Stomach (tissue), 9 donors: ENCODE measurements around the gene IGIP. TPM values are rescaled to one million over a fixed set of nuclear protein-coding genes. Genes with fewer than 3 reads are reported as not detected.

Experiments used
- DNase-seq, 2 donors: peaks; one replicate each; pipeline versions ENCODE4 v3.0.0 to v3.0.0-alpha.2; 2013 to 2019
- H3K27ac ChIP-seq, 5 donors: fragments of 200-600 bp in 4 of 5; sonication (generic) in 4 of 5; one replicate each; pipeline ENCODE4 v1.5.1; 2013 to 2019; ENCODE audit warnings: mild to moderate bottlenecking in 1 of 5, moderate library complexity in 1 of 5
- H3K27me3 ChIP-seq, 3 donors: fragments of 200-600 bp; sonication (generic); one replicate each; pipeline ENCODE4 v1.5.1; 2017 to 2019; ENCODE audit warnings: mixed run types in 1 of 3
- H3K36me3 ChIP-seq, 4 donors: fragments of 200-600 bp; sonication (generic); 1 replicate in 3 of 4; 2 replicates in 1 of 4; pipeline ENCODE4 v1.5.1; 2016 to 2019
- H3K4me1 ChIP-seq, 4 donors: fragments of 200-600 bp; sonication (generic); one replicate each; pipeline ENCODE4 v1.5.1; 2016 to 2019
- H3K4me3 ChIP-seq, 4 donors: fragments of 200-600 bp; sonication (generic) in 3 of 4; one replicate each; pipeline ENCODE4 v1.5.1; 2016 to 2019; ENCODE audit warnings: mild to moderate bottlenecking in 1 of 4
- H3K9me3 ChIP-seq, 4 donors: fragments of 200-600 bp; sonication (generic); one replicate each; pipeline ENCODE4 v1.5.1; 2016 to 2019
- EP300 ChIP-seq: sonication (generic); formaldehyde crosslinking; IDR thresholded peaks from one replicate; pipeline ENCODE4 v1.6.1; 2017; ENCODE audit warnings: antibody characterized with exemption
- POLR2A ChIP-seq, 4 donors: fragments of 450-650 bp; IDR thresholded peaks; one replicate each; pipeline ENCODE4 v1.6.1; 2016; ENCODE audit warnings: antibody characterized with exemption in 4 of 4, control low read depth in 2 of 4, mild to moderate bottlenecking in 1 of 4, moderate library complexity in 1 of 4
- POLR2AphosphoS5 ChIP-seq, 3 donors: sonication (generic); formaldehyde crosslinking; IDR thresholded peaks; one replicate each; pipeline ENCODE4 v1.6.1; 2016; ENCODE audit warnings: antibody characterized with exemption in 3 of 3
- WGBS, 5 donors: extraction: QIAGEN DNeasy Blood & Tissue Kit in 3 of 5; methylation state at CpG; one replicate each; pipeline versions ENCODE4 v1.1.5 to v1.1.7; 2013 to 2018; 5-methylcytosine and 5-hydroxymethylcytosine counted together
- intact Hi-C: fragments of 100-400 bp; cut with DNase I; formaldehyde crosslinking; loops from one replicate; pipeline ENCODE4 v1.15.1; 2023; ENCODE audit warnings: low total_unique reads
- polyA plus RNA-seq, 3 donors: library from polyadenylated mRNA; stranded (reverse); fragments of 200-250 nt; gene quantifications; one replicate each; pipeline ENCODE4 v1.2.3, GENCODE V29; 2013
- total RNA-seq, 5 donors: library from RNA; depleted of rRNA; stranded (reverse); fragments of >200 nt; gene quantifications; one replicate each; pipeline versions ENCODE4 v1.1.0 to v1.2.3, GENCODE V29; 2014 to 2016
- TF ChIP-seq, protein P1 (sequence below), 7 experiments: fragments of 450-650 bp in 4 of 7; fragments of 200-600 bp in 3 of 7; sonication (generic) in 3 of 7; IDR thresholded peaks; one replicate each; pipeline ENCODE4 v1.5.1; 2016 to 2019; ENCODE audit warnings: antibody characterized with exemption in 7 of 7, control low read depth in 2 of 7, mild to moderate bottlenecking in 1 of 7
- donor health status: healthy with polysubstance abuse.
- donor health status: Bipolar disorder and iron deficiency.
- donor health status: healthy.

IGIP gene
- total and polyA plus RNA-seq, 8 donors, result 1.8 to 29.5 (median 6.4) TPM

DNA sequence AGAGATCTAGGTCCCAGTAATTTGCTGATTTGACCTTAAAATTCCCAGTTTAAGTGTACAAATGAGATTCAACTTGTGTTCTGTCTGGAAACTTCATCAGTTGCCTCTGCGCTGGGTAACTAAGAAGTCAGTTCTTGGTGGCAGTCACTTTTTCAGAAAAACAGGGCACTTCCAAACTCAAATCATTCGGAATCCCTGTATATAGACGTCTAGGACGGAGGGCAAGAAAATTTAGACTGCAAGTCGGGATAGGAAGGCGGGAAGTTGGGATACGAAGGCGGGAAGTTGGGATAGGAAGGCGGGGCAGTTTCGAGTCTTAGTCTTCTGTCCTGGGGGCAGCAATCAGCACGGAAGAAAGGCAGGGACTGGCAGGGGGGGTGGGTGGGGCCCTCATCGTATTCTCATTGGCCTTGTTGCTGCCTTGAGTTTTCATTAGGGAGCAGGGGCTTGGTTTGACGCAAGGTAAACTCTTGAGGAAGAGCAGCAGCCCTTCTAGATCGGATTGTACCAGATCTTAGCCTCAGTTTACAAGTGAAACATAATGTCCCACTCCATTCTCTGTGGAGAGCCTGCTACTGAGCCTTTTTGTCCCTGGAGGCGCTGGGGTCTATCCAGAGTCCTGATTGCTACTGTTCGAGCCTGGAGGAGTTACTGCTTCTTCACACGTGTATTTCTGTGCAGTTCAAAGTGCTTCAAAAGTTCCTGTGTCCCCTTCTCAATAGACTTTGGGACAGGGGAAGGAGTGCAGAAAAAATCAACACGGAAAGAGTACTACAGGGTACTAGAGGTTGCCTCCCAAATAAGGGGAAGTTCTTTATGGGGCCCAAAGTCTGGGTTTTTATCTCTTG is 14.5 kb upstream of the IGIP start:
- Histone ChIP-seq H3K27me3 (peaks cover 0 to 14% (median 0%) of the 10 kb centered on the region in 3 donors), H3K27ac (peak overlapping the region in 3 of 5 donors; percentile 91 to 98 (median 95)), H3K4me1 (peaks cover 29 to 82% (median 77%) of the 10 kb centered on the region in 4 donors), H3K36me3 (no peaks in the 10 kb centered on the region), H3K9me3 (no peaks in the 10 kb centered on the region), H3K4me3 (no peak overlapping the region)
- no peak for DNase-seq
- intact Hi-C loops, result no loop called here
- WGBS, 5 donors, result 65 to 74% (median 71%) methylated on average over 18 of the region's 18 CpGs
- TF ChIP-seq POLR2AphosphoS5 (IDR thresholded peaks at IDR 0.05) (no peak), POLR2A (IDR thresholded peaks at IDR 0.05) (no peak), EP300 (no peak)
- TF ChIP-seq, protein P1, sequence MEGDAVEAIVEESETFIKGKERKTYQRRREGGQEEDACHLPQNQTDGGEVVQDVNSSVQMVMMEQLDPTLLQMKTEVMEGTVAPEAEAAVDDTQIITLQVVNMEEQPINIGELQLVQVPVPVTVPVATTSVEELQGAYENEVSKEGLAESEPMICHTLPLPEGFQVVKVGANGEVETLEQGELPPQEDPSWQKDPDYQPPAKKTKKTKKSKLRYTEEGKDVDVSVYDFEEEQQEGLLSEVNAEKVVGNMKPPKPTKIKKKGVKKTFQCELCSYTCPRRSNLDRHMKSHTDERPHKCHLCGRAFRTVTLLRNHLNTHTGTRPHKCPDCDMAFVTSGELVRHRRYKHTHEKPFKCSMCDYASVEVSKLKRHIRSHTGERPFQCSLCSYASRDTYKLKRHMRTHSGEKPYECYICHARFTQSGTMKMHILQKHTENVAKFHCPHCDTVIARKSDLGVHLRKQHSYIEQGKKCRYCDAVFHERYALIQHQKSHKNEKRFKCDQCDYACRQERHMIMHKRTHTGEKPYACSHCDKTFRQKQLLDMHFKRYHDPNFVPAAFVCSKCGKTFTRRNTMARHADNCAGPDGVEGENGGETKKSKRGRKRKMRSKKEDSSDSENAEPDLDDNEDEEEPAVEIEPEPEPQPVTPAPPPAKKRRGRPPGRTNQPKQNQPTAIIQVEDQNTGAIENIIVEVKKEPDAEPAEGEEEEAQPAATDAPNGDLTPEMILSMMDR (IDR thresholded peaks at IDR 0.05), result no peak

DNA sequence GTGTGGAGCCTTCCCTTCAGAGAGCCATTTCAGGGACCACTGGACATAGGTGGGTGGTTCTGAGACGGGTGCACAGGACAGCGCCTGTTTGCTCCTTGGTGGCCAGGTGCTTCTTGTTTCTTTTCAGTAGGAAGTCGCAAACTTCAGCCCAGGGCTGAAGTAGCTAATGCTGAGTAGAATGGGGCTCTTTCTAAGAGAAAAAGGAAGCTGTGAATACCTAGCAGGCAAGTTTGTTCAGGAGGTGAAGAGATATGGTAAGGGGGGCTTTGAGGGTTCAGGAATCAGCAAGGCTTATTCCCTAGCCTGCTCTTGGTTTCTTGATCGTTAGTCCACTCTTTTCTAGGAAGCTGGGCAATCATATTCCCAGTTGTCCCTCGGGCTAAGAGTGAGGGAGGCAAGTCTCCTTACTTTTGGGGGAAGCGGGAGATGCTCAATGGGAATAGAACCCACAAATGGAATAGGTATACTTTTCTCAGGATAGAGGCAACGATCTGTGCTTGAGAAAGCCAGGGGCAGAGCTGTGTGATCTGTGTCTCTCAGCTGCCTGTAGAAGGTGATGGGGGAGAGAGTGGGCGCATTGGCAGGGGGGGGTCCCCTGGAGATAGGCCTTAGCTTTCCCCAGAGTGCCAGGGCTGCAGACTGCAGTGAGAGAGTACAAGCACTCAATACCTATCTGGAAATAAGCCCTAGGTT is 13.7 kb upstream of the IGIP start:
- WGBS, 5 donors, result 54 to 73% (median 60%) methylated on average over 8 of the region's 8 CpGs
- H3K4me1 ChIP-seq, result peaks cover 31 to 82% (median 76%) of the 10 kb centered on the region in 4 donors
- H3K27ac ChIP-seq, result peak overlapping the region; percentile 13 to 98 (median 91)
- no peaks in the 10 kb centered on the region for H3K36me3 ChIP-seq
- intact Hi-C loops, result no loop called here
- H3K9me3 ChIP-seq, result no peaks in the 10 kb centered on the region
- peaks cover 0 to 14% (median 0%) of the 10 kb centered on the region in 3 donors for H3K27me3 ChIP-seq
- no peak for DNase-seq
- no peak overlapping the region for H3K4me3 ChIP-seq
- no peak for TF ChIP-seq POLR2AphosphoS5 (IDR thresholded peaks at IDR 0.05)
- TF ChIP-seq, protein P1 (IDR thresholded peaks at IDR 0.05), result no peak
- TF ChIP-seq POLR2A (IDR thresholded peaks at IDR 0.05), result no peak
- TF ChIP-seq EP300, result no peak

DNA sequence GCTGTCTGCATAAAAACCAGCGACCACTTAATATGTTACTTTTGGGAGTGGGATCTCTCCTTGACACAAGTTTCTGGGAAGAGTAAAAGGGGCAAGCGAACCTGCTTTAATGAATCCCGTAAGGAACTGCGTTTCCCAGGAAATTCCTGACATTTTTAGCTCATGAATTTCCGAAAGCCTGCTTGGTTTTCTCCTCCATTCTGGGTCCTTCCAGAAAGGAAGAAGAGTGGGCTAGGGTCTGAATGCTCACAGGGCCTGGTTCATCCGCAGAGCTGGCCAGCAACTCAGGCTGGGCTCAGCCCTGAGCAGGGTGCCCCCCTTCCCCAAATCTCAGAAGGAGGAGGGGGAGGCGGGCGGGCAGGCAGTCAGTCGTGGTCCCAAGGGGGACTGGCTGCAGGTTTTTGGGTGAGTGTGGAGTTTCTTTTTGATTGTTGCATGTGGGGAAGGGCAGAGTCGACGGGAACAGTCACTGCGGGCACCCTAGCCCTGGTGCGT is 13.0 kb upstream of the IGIP start:
- peak overlapping the region; percentile 64 to 79 (median 72) for H3K4me3 ChIP-seq
- H3K9me3 ChIP-seq, result no peaks in the 10 kb centered on the region
- TF ChIP-seq POLR2A (IDR thresholded peaks at IDR 0.05), result no peak
- no peak for TF ChIP-seq EP300
- TF ChIP-seq POLR2AphosphoS5 (IDR thresholded peaks at IDR 0.05), result no peak
- TF ChIP-seq, protein P1 (IDR thresholded peaks at IDR 0.05), result no peak
- DNase-seq, result no peak
- no peaks in the 10 kb centered on the region for H3K36me3 ChIP-seq
- peaks cover 37 to 87% (median 78%) of the 10 kb centered on the region in 4 donors for H3K4me1 ChIP-seq
- WGBS, 5 donors, result 16 to 29% (median 27%) methylated on average over 8 to 13 of the region's 13 CpGs
- peaks cover 0 to 14% (median 0%) of the 10 kb centered on the region in 3 donors for H3K27me3 ChIP-seq
- intact Hi-C loops, result no loop called here
- H3K27ac ChIP-seq, result peak overlapping the region; percentile 91 to 98 (median 94)

DNA sequence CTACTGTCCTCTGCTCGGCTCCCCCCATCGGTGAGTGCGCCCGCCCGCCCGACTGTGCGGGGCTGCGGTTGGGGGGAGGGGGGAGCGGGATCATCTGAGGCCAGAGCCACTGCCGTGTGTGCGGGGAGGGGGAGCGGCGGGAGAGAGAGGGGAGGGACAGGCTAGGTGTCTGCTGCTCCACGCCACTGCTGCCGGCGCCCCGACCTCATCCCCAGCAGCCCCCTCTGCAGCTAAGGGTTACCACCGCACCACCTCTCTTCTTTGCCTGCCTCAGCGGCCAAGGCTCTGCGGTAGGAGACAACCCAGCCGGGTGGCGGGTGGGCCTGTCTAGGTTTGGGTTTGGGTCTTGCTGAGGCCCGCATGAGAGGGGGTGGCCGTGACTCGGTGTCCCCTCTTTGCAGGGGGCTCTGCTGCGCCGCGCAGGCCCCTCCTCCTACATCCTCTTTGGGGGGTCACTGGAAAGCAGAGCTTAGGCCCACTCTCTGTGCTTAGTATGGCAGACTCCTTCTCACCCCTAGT is 12.5 kb upstream of the IGIP start:
- peak in 1 of 2 donors; percentile 42 for DNase-seq
- intact Hi-C loops, result no loop called here
- TF ChIP-seq, protein P1 (IDR thresholded peaks at IDR 0.05), result no peak
- TF ChIP-seq POLR2AphosphoS5 (IDR thresholded peaks at IDR 0.05), result no peak
- no peak for TF ChIP-seq EP300
- TF ChIP-seq POLR2A (IDR thresholded peaks at IDR 0.05), result no peak
- Histone ChIP-seq H3K36me3 (no peaks in the 10 kb centered on the region), H3K4me1 (peaks cover 37 to 91% (median 82%) of the 10 kb centered on the region in 4 donors), H3K27me3 (peaks cover 0 to 13% (median 0%) of the 10 kb centered on the region in 3 donors), H3K27ac (peak overlapping the region; percentile 91 to 98 (median 94)), H3K9me3 (no peaks in the 10 kb centered on the region), H3K4me3 (peak overlapping the region; percentile 64 to 79 (median 72))
- 1 to 3% (median 3%) methylated on average over 8 to 28 of the region's 28 CpGs for WGBS, 5 donors
